NT2/D1 (cell line): Measurements from ENCODE around the gene FBRSL1.

ENCODE experiments used
- SUZ12 ChIP-seq: IDR thresholded peaks from 2 replicates; pipeline ENCODE4 v1.6.1; 2011; ENCODE audit not compliant: insufficient read length, insufficient read depth; ENCODE audit errors: extremely low read depth
- YY1 ChIP-seq: IDR thresholded peaks from 2 replicates; pipeline ENCODE4 v1.6.1; 2011; ENCODE audit not compliant: insufficient read length, insufficient read depth
- ZNF274 ChIP-seq: IDR thresholded peaks from 2 replicates; pipeline ENCODE4 v1.6.1; 2011; ENCODE audit warnings: mild to moderate bottlenecking, low read depth, low read length

DNA sequence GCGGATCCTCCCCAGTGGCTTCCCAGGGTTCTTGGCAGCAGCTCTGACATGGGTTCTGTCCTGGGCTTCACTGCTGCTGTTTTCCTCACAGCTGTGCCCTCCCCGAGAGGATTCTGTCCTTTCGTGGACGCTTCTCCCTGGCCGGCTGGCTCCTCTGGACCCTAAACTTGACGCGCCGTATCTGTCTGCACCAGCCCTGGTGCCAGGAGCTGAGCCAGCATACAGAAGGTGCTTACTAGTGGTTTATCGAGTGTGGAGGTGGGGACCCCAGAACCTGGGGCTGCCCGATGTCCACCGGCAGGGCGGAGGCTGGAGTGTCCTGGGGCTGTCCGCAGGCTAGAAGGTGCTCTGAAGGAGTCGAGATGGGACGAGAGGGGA is 17.2 kb downstream of the FBRSL1 start:
- no peak for TF ChIP-seq ZNF274
- no peak for TF ChIP-seq YY1
- no peak for TF ChIP-seq SUZ12
